Superior temporal gyrus (tissue), 1 donor: ENCODE data around the gene NATD1.
A peak's percentile ranks its signal among the peaks of the same experiment; 100 is the strongest.
"Not testable (repeated sequence)": the region's sequence is repeated elsewhere in the genome, so short reads cannot be mapped to it uniquely, and the experiment has no call there.

ENCODE experiments used
- DNase-seq: peaks from one replicate; pipeline ENCODE4 v3.0.0-alpha.2; 2016; ENCODE audit errors: extremely low spot score

NATD1 gene

DNA sequence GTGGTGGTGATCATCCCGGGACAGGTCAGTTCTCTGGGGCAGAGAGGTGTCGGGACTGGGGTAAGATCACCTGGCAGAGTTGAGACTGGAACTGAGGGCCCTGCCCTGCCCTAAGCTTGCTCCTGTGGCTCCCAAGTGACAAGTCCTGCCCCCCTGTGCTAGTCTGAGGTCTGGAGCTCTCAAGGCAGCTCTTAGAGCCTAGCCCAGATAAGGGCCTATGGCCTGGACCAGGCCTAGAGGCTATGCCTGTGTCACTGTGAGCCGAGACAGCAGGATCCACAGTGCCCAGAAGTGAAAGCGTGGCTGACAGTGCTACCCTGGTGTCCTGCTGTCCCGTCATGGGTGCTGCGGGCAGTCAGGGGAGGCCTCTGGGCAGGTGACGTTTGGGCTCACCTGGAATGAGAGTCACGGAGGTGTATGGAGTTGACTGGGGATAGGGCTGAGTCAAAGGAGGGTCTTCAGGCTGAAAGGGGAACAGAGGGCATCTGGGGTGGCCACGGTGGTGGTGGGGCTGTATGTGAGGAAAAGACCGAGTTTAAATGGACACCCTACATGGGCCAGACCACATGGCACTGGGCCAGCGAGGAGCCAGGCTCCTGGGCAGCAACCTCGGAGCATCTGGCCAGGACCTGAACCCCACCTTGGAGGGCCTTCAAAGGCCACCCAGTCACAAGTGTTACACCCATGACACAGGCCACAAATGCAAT lies 5.5 kb downstream of the NATD1 start:
- no peak for DNase-seq

DNA sequence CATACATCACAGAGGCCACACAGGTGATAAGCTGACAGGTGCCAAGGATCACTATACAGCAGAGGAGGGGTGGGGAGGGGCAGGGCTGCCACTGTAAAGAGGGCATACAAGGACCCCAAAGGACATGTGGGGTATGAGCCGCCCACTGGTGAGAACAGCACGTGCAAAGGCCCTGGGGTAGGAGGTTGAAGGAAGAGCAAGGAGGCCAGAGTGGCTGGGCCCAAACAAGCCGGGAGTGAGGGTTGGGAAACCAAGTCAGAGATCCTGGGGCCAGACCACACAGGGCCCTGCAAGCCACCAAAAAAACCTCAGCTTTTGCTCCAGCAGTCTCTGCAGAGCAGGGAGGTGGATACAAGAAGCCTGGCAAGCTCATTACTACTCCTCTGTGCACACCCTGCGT lies 6.5 kb downstream of the NATD1 start:
- DNase-seq, result no peak

DNA sequence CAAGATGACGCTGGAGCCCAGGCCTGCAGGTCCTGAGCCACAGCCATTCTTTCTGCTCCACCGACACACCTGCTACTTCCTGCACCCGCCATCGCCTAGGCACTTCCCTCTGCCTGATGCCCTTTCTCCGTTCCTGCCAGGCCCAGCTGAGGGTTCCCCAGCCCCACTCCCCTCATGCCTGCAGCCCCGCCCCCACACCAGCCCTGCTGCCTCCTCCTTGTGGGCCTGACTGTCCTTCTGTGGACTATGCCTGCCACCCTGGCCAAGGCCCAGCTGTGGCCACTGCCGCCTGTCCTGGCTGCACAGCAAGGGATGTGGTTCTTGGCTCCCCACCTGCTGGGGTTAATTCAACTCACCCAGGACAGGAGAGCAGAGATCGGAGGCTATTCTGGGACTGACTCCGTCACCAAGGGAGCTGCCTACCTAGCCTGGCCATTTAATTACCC lies 7.5 kb downstream of the NATD1 start:
- no peak for DNase-seq

DNA sequence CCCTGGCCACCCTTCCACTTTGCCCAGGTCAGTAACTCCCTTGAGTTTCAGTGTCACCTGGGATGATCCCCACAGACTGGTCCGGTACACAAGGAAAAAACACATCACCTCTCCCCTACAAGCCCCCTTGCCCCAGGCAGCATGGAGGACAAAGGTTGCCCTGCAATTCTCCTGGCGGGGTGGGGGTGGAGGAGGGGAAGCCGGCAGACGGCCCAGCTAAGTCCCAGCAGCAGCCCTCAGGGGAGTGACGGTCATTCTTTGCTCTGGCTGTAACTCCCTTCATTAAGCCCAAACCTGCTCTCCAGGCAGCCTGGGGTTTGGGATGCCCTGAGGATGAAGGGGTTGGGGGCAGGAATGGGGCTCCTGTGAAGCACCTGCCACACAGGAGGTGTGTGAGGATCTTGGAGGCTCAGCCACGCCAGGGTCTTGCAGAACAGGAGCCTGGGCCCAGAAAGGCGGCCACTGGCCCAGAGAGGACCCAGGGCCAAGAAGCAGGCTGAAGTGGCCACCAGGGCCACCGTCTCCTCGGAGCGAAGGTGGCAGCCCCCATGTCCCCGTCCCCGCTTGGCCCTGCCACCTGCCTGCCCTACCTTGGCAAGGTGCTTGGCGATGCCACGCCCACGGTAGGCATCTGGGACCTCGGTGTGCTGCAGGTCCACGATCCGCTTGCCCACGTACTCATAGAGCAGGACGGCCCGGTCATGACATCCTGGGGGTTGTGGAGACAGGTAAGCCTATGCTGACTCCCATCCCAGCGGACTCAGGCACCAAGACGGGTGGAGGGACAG lies 9.5 kb downstream of the NATD1 start:
- no peak for DNase-seq

DNA sequence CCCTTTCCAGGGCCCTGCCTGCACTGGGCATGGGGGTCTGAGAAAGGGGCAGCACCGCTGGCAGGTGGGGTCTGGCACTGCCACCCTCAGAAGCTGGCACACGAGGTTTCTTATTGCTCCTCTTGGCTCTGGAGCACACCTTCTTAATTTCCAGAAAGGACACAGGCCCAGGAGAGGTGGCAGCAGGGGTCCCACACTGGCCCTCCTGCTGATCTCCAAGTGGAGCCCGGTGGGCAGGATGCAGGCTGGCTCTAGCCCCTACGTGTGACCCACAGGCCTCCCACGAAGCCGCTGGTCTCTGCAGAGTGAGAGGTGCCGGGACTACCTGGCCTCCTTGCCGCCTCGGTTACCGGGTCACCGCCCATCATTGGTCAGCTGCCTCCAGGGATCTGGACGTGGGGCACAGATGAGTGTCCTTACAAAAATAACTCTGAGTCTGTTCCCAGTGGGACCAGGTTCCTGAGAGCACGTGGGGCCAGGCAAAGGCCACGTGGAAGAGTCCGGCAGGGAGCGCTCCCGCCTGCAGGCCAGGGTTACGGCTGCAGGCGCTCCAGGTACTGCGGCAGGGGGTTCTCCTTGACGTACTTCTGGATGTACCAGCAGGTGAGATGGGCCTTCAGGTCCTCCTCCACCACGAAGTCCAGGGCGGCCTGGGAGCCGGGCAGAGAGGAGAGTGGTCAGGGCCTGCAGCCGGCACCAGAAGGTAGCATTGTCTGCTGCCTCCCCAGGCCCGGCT lies 10.3 kb downstream of the NATD1 start:
- DNase-seq, result no peak

DNA sequence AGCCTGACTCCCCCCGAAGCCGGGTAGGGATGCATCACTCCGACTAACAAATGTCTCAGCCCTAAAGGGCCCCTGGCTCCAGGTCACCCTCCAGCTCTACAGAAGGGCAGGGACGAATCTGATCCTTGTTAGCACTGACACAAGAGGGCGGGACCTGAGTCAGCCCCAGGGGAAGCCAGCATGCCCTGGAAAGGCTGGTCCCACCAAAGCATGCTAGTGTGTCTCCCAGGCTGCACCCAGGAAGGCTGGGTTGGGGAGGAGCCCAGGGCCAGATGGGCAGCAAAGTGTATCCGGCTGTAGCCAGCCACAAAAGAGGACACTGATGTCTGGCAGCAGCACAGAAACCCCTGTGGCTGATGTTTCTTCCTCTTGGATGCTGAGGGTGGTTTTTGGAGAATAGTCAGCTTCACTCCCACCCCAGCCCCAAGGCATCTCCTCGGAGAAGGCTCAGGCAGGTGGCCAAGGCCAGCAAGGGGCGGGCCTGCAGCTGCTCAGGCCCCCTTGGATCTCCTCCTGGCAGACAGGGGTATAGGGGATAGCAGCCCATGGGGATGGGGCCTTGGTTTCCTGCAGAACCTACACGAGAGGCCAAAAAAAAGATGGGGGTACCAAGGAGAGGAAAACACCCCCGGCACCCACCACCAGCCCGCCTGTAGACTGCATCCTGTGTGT lies 11.0 kb downstream of the NATD1 start:
- DNase-seq, result no peak

DNA sequence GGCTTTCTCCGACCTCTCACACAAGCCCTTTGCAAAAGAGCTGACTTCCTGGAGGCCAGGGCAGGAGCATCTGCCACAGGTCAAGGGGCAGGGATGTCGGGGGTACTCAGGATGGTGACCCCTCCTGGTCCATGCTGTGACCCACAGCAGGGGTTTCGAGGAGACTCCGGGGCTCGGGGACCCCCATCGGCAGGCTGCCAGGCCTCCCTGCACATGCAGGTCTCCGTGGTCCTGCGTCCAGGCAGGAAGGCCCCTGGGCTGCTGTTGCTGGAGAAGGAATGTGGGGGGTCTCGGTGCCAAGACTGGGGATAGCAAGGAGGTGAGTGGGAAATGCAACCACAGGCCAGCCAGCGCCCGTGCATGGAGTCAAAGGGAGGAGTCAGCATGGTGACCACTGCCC lies 11.6 kb downstream of the NATD1 start:
- DNase-seq, result no peak

DNA sequence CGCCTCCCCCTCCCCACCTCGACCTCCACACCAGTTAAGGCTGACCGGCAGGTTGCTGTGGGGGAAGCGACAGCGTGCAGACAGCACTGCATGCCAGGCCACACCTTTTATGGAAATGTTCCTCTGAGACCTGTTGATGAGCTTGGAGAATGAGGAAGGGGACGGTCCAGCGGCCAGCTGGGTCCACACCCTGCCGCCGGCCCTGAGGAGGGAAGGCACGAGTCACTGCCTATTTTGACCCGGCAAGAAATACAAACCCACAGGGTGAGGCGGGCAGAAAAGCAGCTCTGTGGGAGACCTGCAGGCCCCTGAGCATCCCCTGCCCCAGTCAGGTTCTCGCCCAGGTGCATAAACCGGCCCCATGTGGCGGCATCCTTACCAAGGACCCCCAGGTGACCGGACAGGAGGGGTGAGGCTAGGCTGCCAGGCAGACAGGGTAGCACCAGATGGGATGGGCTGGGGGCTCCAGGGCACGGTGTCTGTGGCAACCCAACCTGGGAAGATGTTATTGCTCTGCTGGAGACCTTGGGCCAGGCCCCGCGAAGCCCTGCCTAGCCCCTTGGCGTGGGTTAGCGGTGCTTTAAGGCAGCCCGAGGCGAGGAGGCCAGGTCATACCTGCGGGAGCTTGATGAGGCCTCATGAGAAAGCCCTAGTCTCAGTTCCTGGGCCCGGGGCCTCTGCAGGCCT lies 12.7 kb downstream of the NATD1 start:
- no peak for DNase-seq

DNA sequence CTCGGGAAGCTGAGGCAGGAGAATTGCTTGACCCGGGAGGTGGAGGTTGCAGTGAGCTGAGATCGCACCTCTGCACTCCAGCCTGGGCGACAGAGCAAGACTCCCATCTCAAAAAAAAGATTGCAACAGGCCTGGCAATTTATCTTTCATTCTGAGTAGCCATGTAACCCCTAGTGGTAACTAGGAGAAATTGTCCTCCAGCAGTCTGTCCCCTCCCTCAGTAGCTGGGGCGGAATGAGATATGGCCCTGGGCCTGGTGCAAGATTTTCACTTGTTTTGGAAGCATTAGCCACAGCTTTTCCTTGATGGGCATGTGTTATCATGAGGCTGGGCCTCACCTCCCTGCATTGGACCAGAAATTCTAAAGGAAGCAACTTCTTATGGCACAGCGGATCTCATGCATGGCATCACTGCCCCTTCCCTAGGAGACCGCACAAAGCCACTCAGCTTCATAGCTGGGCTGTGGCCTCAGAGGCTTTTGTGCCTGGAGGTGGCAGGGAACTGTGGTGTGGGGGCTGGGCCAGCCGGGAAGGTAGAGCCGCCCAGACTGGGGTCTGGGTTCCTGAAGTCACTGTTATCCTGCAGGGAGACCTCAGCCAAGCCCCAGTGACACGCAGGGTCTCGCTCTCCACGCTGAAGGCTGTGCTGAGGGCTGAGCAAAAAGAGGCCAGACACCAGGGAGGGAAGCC lies 13.4 kb downstream of the NATD1 start:
- peak; percentile 22 for DNase-seq

DNA sequence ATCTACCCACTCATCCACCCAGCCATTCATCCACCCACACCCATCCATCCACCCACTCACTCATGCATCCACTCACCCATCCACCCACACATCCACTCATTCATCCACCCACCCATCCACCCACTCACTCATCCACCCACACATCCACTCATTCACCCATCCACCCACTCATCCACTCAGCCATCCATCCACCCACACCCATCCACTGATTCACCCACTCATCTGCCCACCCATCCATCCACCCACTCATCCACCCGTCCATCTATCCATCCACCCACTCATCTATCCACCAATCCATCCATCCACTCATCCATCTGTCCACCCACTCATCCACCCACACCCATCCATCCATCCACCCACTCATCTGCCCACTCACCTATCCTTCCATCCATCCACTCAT lies 17.3 kb downstream of the NATD1 start:
- DNase-seq, result no peak

DNA sequence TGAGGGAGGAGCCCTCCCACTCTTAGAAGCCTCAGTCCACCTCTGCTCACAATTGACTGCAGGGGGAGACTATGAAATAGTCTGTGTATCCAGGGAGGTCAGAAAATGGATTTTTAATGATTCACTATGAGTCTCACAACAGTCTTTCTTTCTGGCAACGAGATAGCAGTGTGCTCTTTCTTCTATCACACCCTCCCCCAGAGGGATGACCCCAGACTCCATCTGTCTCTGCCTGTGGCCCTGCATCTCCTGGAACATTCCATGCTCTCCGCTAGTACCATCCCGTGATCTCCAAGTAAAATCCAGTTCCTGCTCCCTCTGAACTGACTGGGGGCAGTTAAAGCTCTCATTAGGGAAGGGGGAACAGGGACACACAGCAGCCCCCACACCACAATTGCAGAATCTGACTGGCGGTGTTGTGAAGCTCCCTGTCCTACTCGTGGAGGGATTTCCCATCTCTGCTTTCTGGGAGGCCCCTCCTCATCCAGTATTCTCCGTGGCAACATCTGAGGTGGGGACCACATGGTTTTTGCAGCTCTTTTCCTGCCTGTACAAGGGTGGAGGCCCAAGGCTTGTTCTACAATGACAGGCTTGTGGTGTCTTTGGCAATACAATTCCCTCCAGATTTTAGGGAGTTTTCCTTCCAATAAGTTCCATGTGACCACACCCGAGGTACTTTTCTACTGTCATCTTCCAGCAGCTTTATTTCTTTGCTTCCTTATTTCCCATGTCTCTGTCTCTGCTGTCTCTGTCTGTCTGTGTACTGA lies 19.4 kb downstream of the NATD1 start:
- no peak for DNase-seq

DNA sequence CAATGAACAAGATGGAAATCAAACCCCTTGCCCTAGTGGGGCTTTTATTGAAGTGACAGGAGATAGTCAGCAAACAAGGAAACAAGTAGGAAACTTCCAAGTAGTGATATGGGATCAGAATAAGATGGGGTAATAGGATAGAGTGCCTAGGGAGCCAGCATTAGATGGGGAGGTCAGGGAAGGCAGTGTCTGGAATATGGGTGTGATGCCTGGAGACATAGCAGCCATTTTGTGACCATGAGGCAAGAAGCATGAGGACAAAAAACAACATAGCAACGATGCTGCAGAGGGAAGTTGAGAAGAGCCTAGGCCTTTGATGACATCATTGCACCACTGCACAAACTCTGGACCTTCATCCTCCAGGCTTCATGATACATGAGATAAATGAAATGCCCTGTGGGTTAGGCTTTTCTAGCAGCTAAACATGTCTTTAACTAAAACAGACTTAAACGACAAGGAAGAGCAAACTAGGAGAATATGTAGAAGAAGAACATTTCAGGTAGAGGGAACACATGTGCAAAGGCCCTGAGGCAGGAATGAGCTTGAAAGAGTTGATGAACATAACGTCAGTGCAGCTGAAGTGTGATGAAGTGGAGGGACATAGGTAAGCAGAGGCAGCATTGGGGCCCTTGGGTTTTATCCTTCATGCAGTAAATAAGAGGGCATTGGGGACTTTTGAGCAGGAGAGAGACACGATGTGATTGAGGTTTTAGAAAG lies 21.0 kb downstream of the NATD1 start:
- DNase-seq, result no peak

DNA sequence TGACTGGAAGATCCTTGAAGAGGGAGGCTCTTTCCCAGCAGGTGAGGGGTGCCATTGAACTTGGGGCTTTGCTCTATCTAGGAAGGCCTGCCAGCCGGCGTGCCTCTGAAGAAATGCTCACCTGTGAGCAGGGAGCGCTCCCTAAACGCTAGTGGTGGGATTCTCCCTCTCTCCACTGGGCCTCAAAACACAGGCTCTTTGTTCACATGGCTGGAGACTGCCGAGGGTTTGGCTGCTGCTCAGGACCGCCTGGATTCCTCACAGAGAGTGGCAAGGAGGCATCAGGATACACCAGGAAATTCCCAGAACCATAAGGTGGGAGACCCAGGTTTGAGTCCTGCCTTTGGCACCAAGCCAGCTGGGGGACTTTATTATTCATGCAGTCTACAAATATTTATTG lies 21.7 kb downstream of the NATD1 start:
- DNase-seq, result no peak

DNA sequence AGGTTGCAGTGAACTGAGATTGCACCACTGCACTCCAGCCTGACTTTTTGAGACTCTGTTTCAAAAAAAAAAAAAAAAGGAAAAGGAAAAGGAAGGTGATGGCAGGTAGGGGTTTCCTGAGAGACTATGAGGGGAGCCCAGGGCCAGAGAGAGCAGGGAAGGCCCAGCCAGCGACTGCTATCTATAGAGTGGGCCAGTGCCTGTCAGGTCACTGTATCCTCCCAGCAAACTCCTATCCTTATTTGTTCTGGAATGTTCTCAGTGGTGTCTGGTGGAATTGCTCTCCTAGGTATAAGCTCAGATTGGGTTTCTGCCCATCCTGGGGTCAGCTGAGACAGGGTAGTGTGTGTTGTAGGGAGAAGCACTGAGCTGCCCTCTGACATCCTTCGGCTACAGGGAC lies 24.4 kb downstream of the NATD1 start:
- no peak for DNase-seq

DNA sequence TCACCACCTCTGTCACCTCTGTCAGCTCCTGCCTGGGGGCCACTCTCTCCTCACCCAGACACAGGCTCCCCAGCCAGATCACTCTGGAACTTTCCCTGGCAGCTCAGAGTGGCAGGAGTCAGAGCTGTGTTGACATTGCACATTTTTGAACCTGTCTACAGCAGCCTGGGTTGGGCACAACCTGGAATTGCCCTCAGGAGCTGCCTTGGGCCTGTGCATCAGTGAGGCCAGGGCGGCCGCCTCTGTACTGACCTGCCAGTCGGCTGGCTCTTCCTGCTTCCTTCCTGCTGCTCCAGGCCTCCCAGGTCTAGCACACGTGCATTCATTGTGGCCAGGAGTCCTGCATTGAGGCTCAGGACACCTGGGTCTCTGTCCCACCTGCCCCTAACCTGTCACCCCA lies 25.1 kb downstream of the NATD1 start:
- DNase-seq, result no peak

DNA sequence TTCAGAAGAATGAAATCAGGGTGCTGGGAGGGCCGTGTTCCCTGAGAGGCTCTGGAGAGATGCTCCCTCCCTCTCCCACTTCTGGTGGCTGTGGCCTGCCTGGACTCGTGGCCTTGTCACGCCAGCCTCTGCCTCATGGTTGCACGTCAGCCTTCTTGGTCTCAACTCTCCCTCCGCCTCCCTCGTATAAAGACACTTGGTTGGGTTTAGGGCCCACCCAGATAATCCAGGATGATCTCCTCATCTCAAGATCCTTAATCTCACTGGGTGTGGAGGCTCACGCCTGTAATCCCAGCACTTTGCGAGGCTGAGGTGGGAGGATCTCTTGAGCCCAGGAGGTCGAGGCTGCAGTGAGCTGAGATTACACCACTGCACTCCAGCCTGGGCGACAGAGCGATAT lies 25.9 kb downstream of the NATD1 start:
- not testable (repeated sequence) for DNase-seq

DNA sequence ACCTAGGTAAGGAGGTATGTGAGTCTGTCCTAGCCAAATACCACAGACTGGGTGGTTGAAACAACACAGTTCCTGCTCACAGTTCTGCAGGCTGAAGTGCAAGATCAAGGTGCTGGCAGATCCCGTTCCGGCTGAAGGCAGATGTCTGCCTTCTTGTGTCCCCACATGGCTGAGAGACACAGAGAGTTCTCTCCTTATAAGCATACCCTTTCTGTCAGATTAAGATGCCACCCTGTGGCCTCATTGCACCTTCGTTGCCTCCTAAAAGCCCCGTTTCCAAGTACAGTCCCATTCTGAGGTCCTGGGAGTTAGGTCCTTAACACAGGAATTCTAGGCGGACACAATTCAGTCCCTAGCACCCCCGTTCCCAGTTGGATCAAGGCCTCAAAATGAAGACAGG lies 30.1 kb downstream of the NATD1 start:
- no peak for DNase-seq

DNA sequence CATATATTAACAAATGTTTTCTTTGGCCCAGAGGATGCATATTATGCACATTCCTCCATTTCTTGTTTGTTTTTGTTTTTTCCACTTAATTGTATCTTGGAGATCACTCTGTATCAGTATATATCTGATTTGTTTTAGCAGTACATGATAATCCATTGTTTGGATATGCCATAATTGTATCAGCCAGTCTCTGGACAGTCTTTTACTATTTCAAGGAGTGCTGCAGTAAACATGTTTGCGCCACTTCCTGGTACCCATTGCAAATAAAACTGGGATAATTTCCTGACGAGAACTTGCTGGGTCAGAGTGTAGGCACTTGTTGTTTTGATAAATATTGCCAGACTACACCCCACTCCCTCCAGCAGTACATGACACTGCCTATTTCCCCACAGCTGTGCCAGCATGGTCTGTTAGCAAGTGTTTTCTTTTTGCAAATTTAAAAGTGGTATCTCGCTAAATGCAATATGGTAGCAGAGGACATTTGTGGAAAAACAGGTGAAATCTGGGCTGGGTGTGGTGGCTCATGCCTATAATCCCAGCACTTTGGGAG lies 34.3 kb downstream of the NATD1 start:
- DNase-seq, result no peak

DNA sequence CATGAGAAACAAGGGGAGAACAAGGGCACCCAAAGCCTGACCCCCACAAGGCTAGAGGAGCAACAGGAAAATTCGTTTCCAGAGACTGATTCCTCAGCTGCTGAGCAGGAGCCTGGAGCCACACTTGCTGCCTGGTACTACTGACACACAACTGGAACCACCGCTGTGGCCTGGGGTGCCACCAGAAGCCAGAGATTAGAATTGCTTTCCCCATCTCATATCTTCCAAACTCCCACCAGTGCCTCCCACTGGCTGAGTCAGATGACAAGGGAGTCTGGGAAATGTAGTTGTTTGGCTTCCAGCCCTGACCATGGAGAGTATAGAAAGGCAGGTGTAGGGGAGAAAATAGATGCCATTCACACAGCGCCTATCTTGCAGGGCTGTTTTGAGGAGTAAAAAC lies 35.1 kb downstream of the NATD1 start:
- peak; percentile 11 for DNase-seq
